Calu3 (cell line): ENCODE results near the gene OPCML. TPM values are rescaled to one million over a fixed set of nuclear protein-coding genes. Genes with fewer than 3 reads are reported as not detected.

Experiments
- BruUV-seq: library from RNA; stranded (reverse); fragments of 400-500 nt; replicated peaks from 2 replicates; lab custom pipeline; 2021; lab: Mats Ljungman, UMichigan
- CTCF ChIA-PET: fragments of 300-600 bp; sonication (Branson Sonifier 250); formaldehyde crosslinking; loops from one replicate; lab custom pipeline; 2022; ENCODE audit warnings: antibody characterized with exemption; lab: Charles Lee
- DNase-seq: peaks from one replicate; pipeline ENCODE4 v3.0.0; 2022
- H3K27ac Mint-ChIP-seq: one replicate; pipeline ENCODE4 v1.8.0; 2022; ENCODE audit warnings: mixed read lengths; ENCODE audit not compliant: unreplicated experiment
- H3K27me3 Mint-ChIP-seq: one replicate; pipeline ENCODE4 v1.8.0; 2022; ENCODE audit warnings: mixed read lengths; ENCODE audit not compliant: unreplicated experiment
- H3K36me3 Mint-ChIP-seq: one replicate; pipeline ENCODE4 v1.8.0; 2022; ENCODE audit warnings: mild to moderate bottlenecking, moderate library complexity, mixed read lengths; ENCODE audit not compliant: insufficient read depth, unreplicated experiment
- H3K4me1 Mint-ChIP-seq: one replicate; pipeline ENCODE4 v1.8.0; 2022; ENCODE audit warnings: mild to moderate bottlenecking, low read depth, mixed read lengths; ENCODE audit not compliant: unreplicated experiment
- H3K4me3 Mint-ChIP-seq: one replicate; pipeline ENCODE4 v1.8.0; 2022; ENCODE audit warnings: mild to moderate bottlenecking, low read depth, moderate library complexity, mixed read lengths; ENCODE audit not compliant: unreplicated experiment
- H3K9me3 Mint-ChIP-seq: one replicate; pipeline ENCODE4 v1.8.0; 2022; ENCODE audit warnings: low read depth, mixed read lengths; ENCODE audit not compliant: unreplicated experiment
- CTCF ChIP-seq: fragments of 200-600 bp; IDR thresholded peaks from one replicate; pipeline ENCODE4 v1.8.0; 2022; ENCODE audit warnings: antibody characterized with exemption; ENCODE audit not compliant: unreplicated experiment
- intact Hi-C: fragments of 100-400 bp; cut with micrococcal nuclease; formaldehyde crosslinking; loops from one replicate; pipeline ENCODE4 v1.10.0; 2022; ENCODE audit not compliant: unreplicated experiment
- total RNA-seq: library from RNA; stranded (reverse); gene quantifications from 2 replicates; pipeline ENCODE4 v1.2.3, GENCODE V29; 2022

Gene OPCML
- total RNA-seq, 1 experiment from 2014 or later = not detected

GRCh38 chr11:133346137-133346536 lies 186.2 kb downstream of the OPCML start:
- Mint-ChIP-seq H3K9me3 (peaks cover 13% of the 10 kb centered on the region), H3K4me3 (no peak overlapping the region), H3K36me3 (no peaks in the 10 kb centered on the region), H3K27me3 (no peaks in the 10 kb centered on the region), H3K27ac (no peak overlapping the region), H3K4me1 (no peaks in the 10 kb centered on the region)
- no peak for DNase-seq
- intact Hi-C loops = no loop called here
- BruUV-seq = no TSS peak
- TF ChIP-seq CTCF = no peak
- CTCF ChIA-PET = no interaction called here

- BruUV-seq = no TSS peak
- no peak overlapping the region for H3K27ac Mint-ChIP-seq
- H3K27me3 Mint-ChIP-seq = no peaks in the 10 kb centered on the region
- DNase-seq = no peak
- CTCF ChIA-PET = no interaction called here
- H3K4me1 Mint-ChIP-seq = no peaks in the 10 kb centered on the region
- TF ChIP-seq CTCF = no peak
- H3K9me3 Mint-ChIP-seq = peaks cover 16% of the 10 kb centered on the region
- intact Hi-C loops = no loop called here
- no peak overlapping the region for H3K4me3 Mint-ChIP-seq
- H3K36me3 Mint-ChIP-seq = no peaks in the 10 kb centered on the region
Measured at GRCh38 chr11:133343951-133344350, 188.3 kb downstream of the OPCML start.

- no peaks in the 10 kb centered on the region for H3K36me3 Mint-ChIP-seq
- BruUV-seq = no TSS peak
- H3K9me3 Mint-ChIP-seq = peaks cover 13% of the 10 kb centered on the region
- H3K27ac Mint-ChIP-seq = no peak overlapping the region
- CTCF ChIA-PET = no interaction called here
- H3K4me3 Mint-ChIP-seq = no peak overlapping the region
- no peaks in the 10 kb centered on the region for H3K27me3 Mint-ChIP-seq
- intact Hi-C loops = no loop called here
- no peak for TF ChIP-seq CTCF
- no peaks in the 10 kb centered on the region for H3K4me1 Mint-ChIP-seq
- no peak for DNase-seq
Measured at GRCh38 chr11:133339495-133340140, 192.7 kb downstream of the OPCML start.

- no peak for TF ChIP-seq CTCF
- H3K9me3 Mint-ChIP-seq = peaks cover 11% of the 10 kb centered on the region
- DNase-seq = no peak
- CTCF ChIA-PET = no interaction called here
- H3K36me3 Mint-ChIP-seq = no peaks in the 10 kb centered on the region
- no peaks in the 10 kb centered on the region for H3K27me3 Mint-ChIP-seq
- H3K4me1 Mint-ChIP-seq = no peaks in the 10 kb centered on the region
- no peak overlapping the region for H3K27ac Mint-ChIP-seq
- intact Hi-C loops = no loop called here
- no peak overlapping the region for H3K4me3 Mint-ChIP-seq
- no TSS peak for BruUV-seq
Measured at GRCh38 chr11:133338588-133338987, 193.7 kb downstream of the OPCML start.
